Astrocyte of the spinal cord (primary cell): ENCODE measurements around the gene OSBPL5.

Source experiments
- DNase-seq: peaks from one replicate; pipeline ENCODE4 v3.0.0; 2011; ENCODE audit warnings: low read depth, low spot score
- H3K4me3 ChIP-seq: 2 replicates; pipeline ENCODE4 v1.5.1; 2011; ENCODE audit warnings: low read depth, mild to moderate bottlenecking, low read length, moderate library complexity
- in situ Hi-C: cut with HindIII; loops from 2 replicates; pipeline ENCODE4 v1.10.0; 2017; ENCODE audit warnings: low sequenced_read_pairs
- TF ChIP-seq, protein P1 (sequence below): IDR thresholded peaks from 2 replicates; pipeline ENCODE4 v1.5.1; 2012; ENCODE audit warnings: low read depth, mild to moderate bottlenecking, low read length, inconsistent platforms

The OSBPL5 gene

DNA sequence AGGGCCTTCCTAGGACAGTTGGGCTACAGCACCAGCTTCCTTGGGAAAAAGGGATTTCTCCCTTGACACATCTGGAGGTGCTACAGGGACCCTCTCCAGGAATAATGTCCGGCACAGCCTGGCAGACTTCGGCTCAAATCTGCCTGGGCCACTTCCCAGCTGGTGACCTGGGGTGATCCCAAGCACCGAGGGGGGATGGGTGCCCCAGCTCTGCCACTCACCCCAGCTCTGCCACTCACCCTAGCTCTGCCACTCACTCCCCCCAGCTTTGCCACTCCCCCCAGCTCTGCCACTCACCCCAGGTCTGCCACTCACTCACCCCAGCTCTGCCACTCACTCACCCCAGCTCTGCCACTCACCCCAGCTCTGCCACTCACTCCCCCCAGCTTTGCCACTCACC lies 9.9 kb downstream of the OSBPL5 start:
- no peak for DNase-seq
- in situ Hi-C loops = no loop called here
- H3K4me3 ChIP-seq = no peak overlapping the region
- TF ChIP-seq, protein P1, sequence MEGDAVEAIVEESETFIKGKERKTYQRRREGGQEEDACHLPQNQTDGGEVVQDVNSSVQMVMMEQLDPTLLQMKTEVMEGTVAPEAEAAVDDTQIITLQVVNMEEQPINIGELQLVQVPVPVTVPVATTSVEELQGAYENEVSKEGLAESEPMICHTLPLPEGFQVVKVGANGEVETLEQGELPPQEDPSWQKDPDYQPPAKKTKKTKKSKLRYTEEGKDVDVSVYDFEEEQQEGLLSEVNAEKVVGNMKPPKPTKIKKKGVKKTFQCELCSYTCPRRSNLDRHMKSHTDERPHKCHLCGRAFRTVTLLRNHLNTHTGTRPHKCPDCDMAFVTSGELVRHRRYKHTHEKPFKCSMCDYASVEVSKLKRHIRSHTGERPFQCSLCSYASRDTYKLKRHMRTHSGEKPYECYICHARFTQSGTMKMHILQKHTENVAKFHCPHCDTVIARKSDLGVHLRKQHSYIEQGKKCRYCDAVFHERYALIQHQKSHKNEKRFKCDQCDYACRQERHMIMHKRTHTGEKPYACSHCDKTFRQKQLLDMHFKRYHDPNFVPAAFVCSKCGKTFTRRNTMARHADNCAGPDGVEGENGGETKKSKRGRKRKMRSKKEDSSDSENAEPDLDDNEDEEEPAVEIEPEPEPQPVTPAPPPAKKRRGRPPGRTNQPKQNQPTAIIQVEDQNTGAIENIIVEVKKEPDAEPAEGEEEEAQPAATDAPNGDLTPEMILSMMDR = no peak

DNA sequence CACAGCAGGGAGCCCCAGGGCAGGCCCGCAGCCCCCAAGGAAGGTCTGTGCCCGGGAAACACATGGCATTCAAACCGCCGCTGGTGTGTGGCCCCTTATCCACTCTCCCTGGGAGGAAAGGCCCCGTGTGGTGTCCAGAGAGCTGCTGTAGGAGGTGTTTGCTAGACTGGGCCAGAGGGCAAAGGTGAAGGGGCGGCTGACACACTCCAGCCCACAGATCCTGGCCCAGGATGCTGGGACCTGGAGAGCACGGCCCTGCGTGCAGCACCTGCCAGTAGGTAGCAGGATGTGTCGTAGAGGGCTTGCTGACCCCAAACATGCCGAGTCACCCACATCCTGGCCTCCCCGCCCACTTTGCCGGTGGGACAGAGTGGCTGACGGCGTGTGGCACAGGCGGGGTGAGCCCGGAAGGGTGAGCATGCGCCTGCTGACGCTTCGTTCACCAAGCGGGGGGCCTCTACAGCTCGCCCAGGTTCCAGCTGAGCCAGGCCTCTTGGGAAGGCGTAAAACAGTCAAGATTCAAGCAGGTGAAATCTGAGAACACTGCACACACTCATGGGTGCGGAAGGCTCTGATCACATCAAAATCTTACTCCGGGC lies 11.0 kb downstream of the OSBPL5 start:
- H3K4me3 ChIP-seq = no peak overlapping the region
- DNase-seq = peak; percentile 35
- in situ Hi-C loops = no loop called here
- TF ChIP-seq, protein P1 = no peak

DNA sequence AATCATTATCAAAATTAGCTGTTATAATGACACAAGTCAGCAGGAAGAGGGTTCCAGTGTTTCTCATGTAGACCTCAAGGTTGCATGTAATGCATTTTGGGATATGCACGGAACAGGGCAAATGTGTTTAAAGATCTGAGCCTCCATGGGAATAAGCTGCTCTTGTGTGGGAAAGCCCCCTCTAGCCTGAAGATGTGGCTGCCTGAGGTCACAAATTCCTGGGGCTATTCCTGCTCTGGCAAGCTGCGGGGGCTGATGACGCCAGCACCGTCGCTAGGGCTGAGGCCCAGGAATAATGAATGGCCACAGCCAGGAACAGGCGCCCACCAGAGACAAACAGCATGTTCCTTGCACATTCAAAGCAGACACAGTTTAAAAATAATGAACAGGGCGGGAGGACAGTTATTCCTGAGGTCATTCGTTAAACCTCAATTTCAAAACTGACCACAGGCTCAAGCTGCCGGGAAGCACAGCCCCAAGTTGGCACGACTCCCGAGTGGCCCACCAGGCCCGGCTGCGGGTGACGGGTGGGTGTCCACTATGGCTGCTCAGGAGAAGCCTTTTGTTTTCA lies 11.7 kb downstream of the OSBPL5 start:
- in situ Hi-C loops = no loop called here
- DNase-seq = peak; percentile 95
- no peak overlapping the region for H3K4me3 ChIP-seq
- TF ChIP-seq, protein P1 = no peak

DNA sequence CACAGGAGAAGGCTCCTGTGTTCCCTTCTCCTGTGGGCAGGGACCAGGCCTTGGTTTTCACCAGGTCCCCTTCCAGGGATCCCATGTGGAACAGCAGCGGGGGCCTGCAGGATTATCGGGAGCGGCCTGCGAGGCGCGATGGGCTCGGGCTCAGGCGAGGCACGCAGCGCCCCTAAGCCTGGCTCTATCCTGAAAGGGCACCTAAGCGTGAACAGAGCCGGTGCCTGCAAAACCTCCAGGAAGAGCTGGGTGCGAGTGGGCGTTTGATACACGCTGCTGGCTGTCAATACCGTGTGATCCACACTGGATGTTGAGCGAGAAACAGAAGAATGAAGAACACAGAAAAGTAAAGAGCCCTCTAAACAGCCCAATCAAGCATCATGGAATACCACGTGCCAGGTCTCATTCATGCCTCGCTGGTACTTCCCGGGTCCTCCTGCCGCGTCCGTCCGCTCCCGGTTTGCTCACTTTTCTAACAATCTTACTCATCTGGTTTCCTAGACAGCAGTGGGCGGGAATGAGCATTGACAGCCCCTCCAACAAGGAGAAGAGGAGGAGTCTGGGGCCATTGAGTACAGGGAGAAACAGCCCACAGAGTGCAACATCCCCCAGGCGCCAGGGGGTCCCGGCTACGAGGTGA lies 12.5 kb downstream of the OSBPL5 start:
- in situ Hi-C loops = no loop called here
- TF ChIP-seq, protein P1 = no peak
- no peak overlapping the region for H3K4me3 ChIP-seq
- DNase-seq = peak; percentile 60

DNA sequence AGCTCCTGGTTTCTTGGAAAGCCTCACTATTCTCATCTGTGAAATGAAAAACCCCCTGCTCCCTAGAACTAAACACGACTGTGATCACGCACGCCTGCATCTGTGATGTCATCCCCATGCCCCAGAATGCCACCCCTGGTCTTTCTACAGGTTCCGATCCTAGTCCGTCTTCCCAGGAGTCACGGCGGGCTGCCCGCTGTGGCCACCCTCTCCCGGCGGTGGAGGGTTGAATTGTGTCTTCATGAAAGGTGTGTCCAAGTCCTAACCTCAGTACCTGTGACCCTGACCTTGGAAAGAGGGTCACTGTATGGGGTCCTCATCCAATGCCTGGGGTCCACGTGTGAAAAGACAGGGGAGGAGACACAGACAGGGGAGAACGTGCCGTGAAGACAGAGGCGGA lies 14.4 kb downstream of the OSBPL5 start:
- in situ Hi-C loops = no loop called here
- DNase-seq = no peak
- TF ChIP-seq, protein P1 = no peak
- no peak overlapping the region for H3K4me3 ChIP-seq

DNA sequence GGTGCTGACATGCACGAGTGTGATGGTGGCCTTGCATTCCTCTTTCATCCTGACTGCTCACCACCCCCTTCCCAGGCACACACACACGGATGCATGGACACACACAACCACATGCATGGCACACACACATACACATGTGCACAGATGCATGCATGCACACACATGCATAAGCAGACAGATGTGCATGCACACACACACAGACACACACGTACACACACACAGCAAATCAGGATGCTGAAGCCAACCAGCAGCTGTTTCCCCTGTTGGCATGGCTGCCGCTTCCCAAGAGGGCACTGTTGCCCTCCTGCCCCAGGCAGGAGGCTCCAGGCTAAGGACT lies 15.3 kb downstream of the OSBPL5 start:
- H3K4me3 ChIP-seq = no peak overlapping the region
- DNase-seq = no peak
- in situ Hi-C loops = no loop called here
- TF ChIP-seq, protein P1 = no peak
